Mesendoderm (in vitro differentiated cells): ENCODE results near the gene GABRG3.
A peak's percentile ranks its signal among the peaks of the same experiment; 100 is the strongest.
"Not testable (repeated sequence)": the region's sequence is repeated elsewhere in the genome, so short reads cannot be mapped to it uniquely, and the experiment has no call there.

Experiments used
- DNase-seq: peaks from one replicate; pipeline ENCODE4 v3.0.0; 2013
- H2AK5ac ChIP-seq: 2 replicates; pipeline ENCODE4 v1.6.1; 2013; ENCODE audit warnings: low read length, inconsistent platforms
- H2BK120ac ChIP-seq: 2 replicates; pipeline ENCODE4 v1.6.1; 2013; ENCODE audit warnings: low read depth, mild to moderate bottlenecking, low read length, moderate library complexity, mixed read lengths
- H2BK15ac ChIP-seq: replicated peaks from 2 replicates; pipeline ENCODE4 v1.6.1; 2013; ENCODE audit warnings: low read depth, mild to moderate bottlenecking, moderate library complexity
- H2BK5ac ChIP-seq: 2 replicates; pipeline ENCODE4 v1.6.1; 2013; ENCODE audit warnings: low read length, inconsistent platforms
- H3K18ac ChIP-seq: 2 replicates; pipeline ENCODE4 v1.6.1; 2013; ENCODE audit warnings: mild to moderate bottlenecking, low read length, mixed read lengths
- H3K23ac ChIP-seq: one replicate; pipeline ENCODE4 v1.6.1; 2013; ENCODE audit warnings: low read length
- H3K27ac ChIP-seq: 2 replicates; pipeline ENCODE4 v1.5.1; 2013; ENCODE audit warnings: low read depth, mild to moderate bottlenecking, inconsistent platforms, low read length, moderate library complexity
- H3K27me3 ChIP-seq: 2 replicates; pipeline ENCODE4 v1.6.1; 2013; ENCODE audit warnings: low read length, control low read depth, mild to moderate bottlenecking, inconsistent platforms; ENCODE audit not compliant: insufficient read depth, poor library complexity
- H3K36me3 ChIP-seq: 2 replicates; pipeline ENCODE4 v1.6.1; 2013; ENCODE audit warnings: low read length, inconsistent platforms; ENCODE audit not compliant: control insufficient read depth, insufficient read depth
- H3K4ac ChIP-seq: one replicate; pipeline ENCODE4 v1.6.1; 2013; ENCODE audit warnings: low read depth, mild to moderate bottlenecking, low read length, moderate library complexity
- H3K4me1 ChIP-seq: 2 replicates; pipeline ENCODE4 v1.6.1; 2013; ENCODE audit warnings: low read depth, low read length, inconsistent platforms; ENCODE audit not compliant: control insufficient read depth
- H3K4me2 ChIP-seq: 2 replicates; pipeline ENCODE4 v1.6.1; 2013; ENCODE audit warnings: low read length
- H3K4me3 ChIP-seq: 2 replicates; pipeline ENCODE4 v1.5.1; 2013; ENCODE audit warnings: mild to moderate bottlenecking, low read length
- H3K56ac ChIP-seq: one replicate; pipeline ENCODE4 v1.6.1; 2013; ENCODE audit warnings: low read length
- H3K79me1 ChIP-seq: 2 replicates; pipeline ENCODE4 v1.6.1; 2013; ENCODE audit warnings: low read length, inconsistent platforms
- H3K79me2 ChIP-seq: 2 replicates; pipeline ENCODE4 v1.6.1; 2013; ENCODE audit warnings: mild to moderate bottlenecking, low read length; ENCODE audit not compliant: control insufficient read depth, insufficient read depth
- H3K9ac ChIP-seq: 2 replicates; pipeline ENCODE4 v1.6.1; 2013; ENCODE audit warnings: low read length, inconsistent platforms
- H4K5ac ChIP-seq: one replicate; pipeline ENCODE4 v1.6.1; 2013; ENCODE audit warnings: low read length
- H4K8ac ChIP-seq: one replicate; pipeline ENCODE4 v1.6.1; 2013; ENCODE audit warnings: low read depth, mild to moderate bottlenecking, control low read depth, low read length, moderate library complexity
- WGBS: extraction: QIAGEN DNeasy Blood & Tissue Kit; methylation state at CpG from one replicate; pipeline ENCODE4 v1.1.7; 2013; ENCODE audit warnings: low lambda C conversion rate, missing lambda C conversion rate; ENCODE audit not compliant: insufficient coverage; ENCODE audit errors: extremely low coverage; 5-methylcytosine and 5-hydroxymethylcytosine counted together

GABRG3 gene

DNA sequence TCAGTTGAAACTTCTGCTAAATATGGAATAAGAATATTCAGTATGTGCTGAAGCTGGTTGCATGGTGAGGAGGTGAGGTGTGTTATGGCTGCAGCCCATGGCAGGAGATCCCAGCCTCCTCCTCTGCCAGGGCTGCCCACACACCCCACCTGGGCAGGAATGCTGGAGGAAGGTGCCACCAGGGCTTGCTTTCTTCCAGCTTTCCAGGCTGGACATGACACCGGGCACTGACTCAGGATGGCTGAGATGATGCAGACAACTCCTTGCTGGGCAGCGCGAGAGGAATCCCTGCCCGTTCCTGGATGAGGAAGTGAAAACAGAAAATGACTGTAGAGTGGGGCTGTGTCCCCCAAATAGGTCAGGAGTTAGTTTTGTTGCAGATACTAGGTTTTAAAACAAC is 14.1 kb downstream of the GABRG3 start:
- Histone ChIP-seq H2BK5ac (no peak overlapping the region), H3K18ac (no peak overlapping the region), H3K4ac (no peak overlapping the region), H3K79me1 (no peaks in the 10 kb centered on the region), H4K5ac (no peak overlapping the region), H2BK120ac (no peak overlapping the region), H3K4me2 (no peak overlapping the region), H3K27ac (no peak overlapping the region), H3K23ac (no peak overlapping the region), H3K56ac (no peak overlapping the region), H3K36me3 (no peaks in the 10 kb centered on the region), H3K4me3 (no peak overlapping the region), H2BK15ac (no peak overlapping the region), H3K27me3 (no peaks in the 10 kb centered on the region), H3K79me2 (no peaks in the 10 kb centered on the region), H2AK5ac (no peak overlapping the region), H4K8ac (no peak overlapping the region), H3K9ac (no peak overlapping the region), H3K4me1 (no peaks in the 10 kb centered on the region)
- no peak for DNase-seq
- no CpG with 5 or more reads among the region's 4 CpGs for WGBS

DNA sequence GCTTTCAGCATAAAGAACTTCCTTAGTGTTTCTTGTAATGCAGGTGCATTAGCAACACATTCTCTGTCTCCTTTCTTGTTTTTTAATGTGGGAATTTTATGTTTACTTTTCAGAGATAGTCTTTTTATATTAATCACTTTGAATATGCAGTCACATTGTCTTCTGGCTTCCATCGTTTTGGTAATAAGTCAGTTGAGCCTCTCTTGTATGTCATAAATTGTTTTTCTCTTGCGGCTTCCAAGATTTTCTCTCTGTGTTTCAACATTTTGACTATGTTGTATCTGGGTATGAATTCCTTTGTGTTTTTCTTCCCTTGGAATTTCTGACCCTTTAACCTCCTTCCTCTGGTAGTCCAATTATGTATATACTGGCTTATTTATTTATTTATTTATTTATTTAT is 25.3 kb downstream of the GABRG3 start:
- no peaks in the 10 kb centered on the region for H3K79me1 ChIP-seq
- no peak overlapping the region for H2AK5ac ChIP-seq
- no peak overlapping the region for H2BK15ac ChIP-seq
- no peaks in the 10 kb centered on the region for H3K79me2 ChIP-seq
- H3K36me3 ChIP-seq: no peaks in the 10 kb centered on the region
- no peak overlapping the region for H3K4me3 ChIP-seq
- H4K5ac ChIP-seq: no peak overlapping the region
- no peaks in the 10 kb centered on the region for H3K4me1 ChIP-seq
- H3K23ac ChIP-seq: no peak overlapping the region
- H4K8ac ChIP-seq: no peak overlapping the region
- no peak overlapping the region for H3K4me2 ChIP-seq
- H3K9ac ChIP-seq: no peak overlapping the region
- no CpG with 5 or more reads among the region's 2 CpGs for WGBS
- H3K18ac ChIP-seq: no peak overlapping the region
- no peak overlapping the region for H3K4ac ChIP-seq
- no peak overlapping the region for H2BK120ac ChIP-seq
- no peak for DNase-seq
- H3K27me3 ChIP-seq: no peaks in the 10 kb centered on the region
- H3K56ac ChIP-seq: no peak overlapping the region
- no peak overlapping the region for H3K27ac ChIP-seq
- H2BK5ac ChIP-seq: no peak overlapping the region

DNA sequence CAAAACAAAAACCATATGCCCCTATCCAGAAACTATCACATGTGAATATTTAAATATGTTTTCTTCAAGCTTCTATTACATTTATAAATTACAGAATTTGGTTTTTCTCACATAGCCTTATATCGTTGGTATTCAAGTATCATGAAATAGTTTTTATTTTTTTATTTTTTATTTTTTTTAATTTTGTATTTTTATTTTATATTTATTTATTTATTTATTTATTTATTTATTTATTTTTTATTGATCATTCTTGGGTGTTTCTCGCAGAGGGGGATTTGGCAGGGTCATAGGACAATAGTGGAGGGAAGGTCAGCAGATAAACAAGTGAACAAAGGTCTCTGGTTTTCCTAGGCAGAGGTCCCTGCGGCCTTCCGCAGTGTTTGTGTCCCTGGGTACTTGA is 32.0 kb downstream of the GABRG3 start:
- H4K8ac ChIP-seq, H3K27ac ChIP-seq, H2BK5ac ChIP-seq, H4K5ac ChIP-seq, DNase-seq, H3K56ac ChIP-seq, H3K9ac ChIP-seq, H2AK5ac ChIP-seq, H3K18ac ChIP-seq, H3K23ac ChIP-seq, H3K4me2 ChIP-seq, H3K36me3 ChIP-seq, H3K79me2 ChIP-seq, H3K4ac ChIP-seq, H3K27me3 ChIP-seq, H3K79me1 ChIP-seq, H2BK15ac ChIP-seq, H3K4me3 ChIP-seq, H3K4me1 ChIP-seq, H2BK120ac ChIP-seq: not testable (repeated sequence)
- no CpG with 5 or more reads among the region's 4 CpGs for WGBS

DNA sequence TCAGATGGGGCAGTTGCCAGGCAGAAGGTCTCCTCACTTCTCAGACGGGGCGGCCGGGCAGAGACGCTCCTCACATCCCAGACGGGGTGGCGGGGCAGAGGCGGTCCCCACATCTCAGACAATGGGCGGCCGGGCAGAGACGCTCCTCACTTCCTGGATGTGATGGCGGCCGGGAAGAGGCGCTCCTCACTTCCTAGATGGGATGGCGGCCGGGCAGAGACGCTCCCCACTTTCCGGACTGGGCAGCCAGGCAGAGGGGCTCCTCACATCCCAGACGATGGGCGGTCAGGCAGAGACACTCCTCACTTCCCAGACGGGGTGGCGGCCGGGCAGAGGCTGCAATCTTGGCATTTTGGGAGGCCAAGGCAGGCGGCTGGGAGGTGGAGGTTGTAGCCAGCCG is 33.2 kb downstream of the GABRG3 start:
- not testable (repeated sequence) for H3K79me1 ChIP-seq, DNase-seq, H2AK5ac ChIP-seq, H3K27ac ChIP-seq, H3K27me3 ChIP-seq, H4K5ac ChIP-seq, H3K36me3 ChIP-seq, H3K56ac ChIP-seq, H3K4me2 ChIP-seq, H3K9ac ChIP-seq, H3K4me1 ChIP-seq, H2BK5ac ChIP-seq, H4K8ac ChIP-seq, H3K18ac ChIP-seq, H3K23ac ChIP-seq, H3K4me3 ChIP-seq, H2BK120ac ChIP-seq, H3K79me2 ChIP-seq, H2BK15ac ChIP-seq, H3K4ac ChIP-seq
- WGBS: no CpG with 5 or more reads among the region's 24 CpGs

DNA sequence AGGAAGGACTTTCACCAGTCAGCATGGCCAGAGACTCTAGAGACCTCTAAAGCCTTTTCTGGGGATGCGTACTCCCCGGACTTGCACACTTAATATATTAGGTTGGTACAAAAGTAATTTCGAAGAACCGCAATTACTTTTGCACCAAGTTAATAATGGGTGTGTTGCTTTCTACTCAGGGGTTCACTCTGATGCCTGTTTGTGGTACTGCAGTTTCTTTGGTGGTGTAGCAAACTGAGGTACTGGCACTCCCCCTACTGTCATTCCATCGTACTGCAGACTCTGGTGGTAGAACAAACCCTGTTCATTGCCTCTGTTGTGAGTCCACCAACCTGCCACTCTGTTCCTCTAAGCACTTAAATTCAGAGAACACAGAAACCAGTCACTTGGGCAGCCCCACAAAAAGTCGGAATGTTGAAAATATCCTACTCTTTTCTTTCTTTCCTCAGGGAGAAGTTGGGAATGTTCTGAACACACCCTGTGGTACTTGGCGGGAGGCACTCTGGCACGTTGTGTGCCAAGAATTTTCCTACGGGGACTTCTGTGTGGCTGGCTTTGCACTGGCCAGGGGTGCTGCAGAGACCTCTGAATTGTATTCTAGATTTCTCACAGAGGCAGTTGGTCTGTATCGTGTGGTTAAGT is 46.3 kb downstream of the GABRG3 start:
- H2BK15ac ChIP-seq: no peak overlapping the region
- H3K27me3 ChIP-seq: no peaks in the 10 kb centered on the region
- no peak overlapping the region for H2BK5ac ChIP-seq
- H4K5ac ChIP-seq: no peak overlapping the region
- H3K9ac ChIP-seq: no peak overlapping the region
- no peaks in the 10 kb centered on the region for H3K79me1 ChIP-seq
- no peaks in the 10 kb centered on the region for H3K36me3 ChIP-seq
- no peak overlapping the region for H2BK120ac ChIP-seq
- no peak overlapping the region for H3K4ac ChIP-seq
- H4K8ac ChIP-seq: no peak overlapping the region
- no peaks in the 10 kb centered on the region for H3K4me1 ChIP-seq
- no peak overlapping the region for H3K27ac ChIP-seq
- DNase-seq: peak; percentile 89
- no CpG with 5 or more reads among the region's 10 CpGs for WGBS
- no peak overlapping the region for H2AK5ac ChIP-seq
- no peak overlapping the region for H3K4me3 ChIP-seq
- no peak overlapping the region for H3K18ac ChIP-seq
- no peak overlapping the region for H3K4me2 ChIP-seq
- no peak overlapping the region for H3K23ac ChIP-seq
- no peaks in the 10 kb centered on the region for H3K79me2 ChIP-seq
- H3K56ac ChIP-seq: no peak overlapping the region

DNA sequence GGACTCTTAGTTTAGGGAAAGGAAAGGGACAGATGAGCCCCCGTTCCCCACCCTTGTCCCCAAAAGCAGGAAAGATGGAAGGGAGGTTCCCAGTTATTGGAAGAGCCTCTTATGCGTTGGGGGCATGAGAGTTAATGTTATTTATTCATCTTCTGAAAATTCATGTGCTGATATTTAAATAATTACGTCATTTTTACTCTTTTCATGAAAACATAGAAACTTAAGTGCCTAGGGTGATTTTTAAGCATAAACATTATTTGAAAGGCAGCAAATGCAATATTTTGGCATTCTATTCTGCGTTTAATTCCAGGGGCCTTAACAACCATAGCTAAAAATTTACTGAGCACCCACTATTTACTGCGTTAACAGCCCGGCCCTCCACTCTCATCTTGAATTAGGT is 48.7 kb downstream of the GABRG3 start:
- Histone ChIP-seq H2BK120ac (no peak overlapping the region), H3K79me2 (no peaks in the 10 kb centered on the region), H3K27me3 (no peaks in the 10 kb centered on the region), H3K4me1 (no peaks in the 10 kb centered on the region), H3K9ac (no peak overlapping the region), H4K8ac (no peak overlapping the region), H3K79me1 (no peaks in the 10 kb centered on the region), H3K18ac (no peak overlapping the region), H4K5ac (no peak overlapping the region), H2BK5ac (no peak overlapping the region), H2AK5ac (no peak overlapping the region), H3K36me3 (no peaks in the 10 kb centered on the region), H2BK15ac (no peak overlapping the region), H3K4me2 (no peak overlapping the region), H3K56ac (no peak overlapping the region), H3K27ac (no peak overlapping the region), H3K4me3 (no peak overlapping the region), H3K23ac (no peak overlapping the region), H3K4ac (no peak overlapping the region)
- WGBS: no CpG with 5 or more reads among the region's 6 CpGs
- DNase-seq: no peak
